DMS153 (cell line): ENCODE data around the gene VWC2L.

Source experiments
- DNase-seq: peaks from one replicate; lab custom pipeline; 2025; lab: John Stamatoyannopoulos, UW

Gene VWC2L

DNA sequence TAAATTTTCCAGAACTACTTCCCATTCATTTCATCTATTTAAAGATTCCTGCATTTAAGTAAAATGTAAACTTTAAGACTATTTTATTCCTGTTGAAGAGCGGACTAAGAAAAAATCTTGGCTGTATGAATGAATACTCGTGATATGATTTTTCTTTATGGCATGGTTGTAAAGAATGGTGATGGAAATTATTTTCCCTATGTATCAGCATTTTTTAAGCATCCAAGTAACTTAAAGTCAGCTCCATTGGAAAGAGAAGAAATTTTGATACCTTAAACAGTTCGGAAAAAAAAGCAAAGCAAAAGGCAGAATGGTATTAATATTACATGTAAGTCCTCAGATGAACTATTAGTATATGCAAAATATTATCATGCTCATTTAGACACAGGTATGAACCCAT lies 58.9 kb downstream of the VWC2L start:
- DNase-seq: no peak

DNA sequence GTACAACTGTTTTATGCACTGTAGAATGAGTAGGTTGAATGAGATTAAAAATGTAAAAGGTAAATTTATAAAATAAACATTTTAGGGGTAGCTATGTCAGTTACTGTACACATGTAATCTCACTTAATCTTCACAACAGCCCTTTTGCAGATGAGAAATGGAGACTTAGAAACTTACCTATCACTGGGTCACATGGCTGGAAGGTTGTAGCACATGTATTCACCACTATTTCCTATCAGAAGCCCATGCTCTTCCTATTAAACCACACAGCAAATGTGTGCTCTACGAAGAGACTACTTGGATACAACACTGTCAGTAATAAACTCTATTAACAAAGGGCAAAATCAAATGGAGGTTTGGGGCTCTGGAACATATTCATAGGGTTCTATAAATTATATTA lies 60.5 kb downstream of the VWC2L start:
- DNase-seq: no peak

DNA sequence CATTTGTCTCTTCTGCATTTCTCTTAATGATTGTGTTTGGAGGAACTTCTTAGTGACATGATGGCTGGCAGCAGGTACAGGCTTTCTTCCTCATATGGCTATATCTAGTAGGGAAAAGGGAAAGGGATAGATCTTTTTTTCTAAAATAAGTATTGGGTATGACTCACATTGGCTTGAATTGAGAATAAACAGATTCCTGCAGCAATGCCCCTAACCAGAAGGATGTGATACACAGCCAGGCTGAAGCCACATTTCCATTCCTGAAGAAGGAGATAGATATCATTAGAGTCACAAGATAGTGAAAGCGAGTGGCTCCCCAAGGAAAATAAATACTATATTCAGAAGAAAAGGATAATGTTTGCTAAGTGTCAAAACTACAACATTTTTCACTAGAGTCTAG lies 61.1 kb downstream of the VWC2L start:
- DNase-seq: no peak

DNA sequence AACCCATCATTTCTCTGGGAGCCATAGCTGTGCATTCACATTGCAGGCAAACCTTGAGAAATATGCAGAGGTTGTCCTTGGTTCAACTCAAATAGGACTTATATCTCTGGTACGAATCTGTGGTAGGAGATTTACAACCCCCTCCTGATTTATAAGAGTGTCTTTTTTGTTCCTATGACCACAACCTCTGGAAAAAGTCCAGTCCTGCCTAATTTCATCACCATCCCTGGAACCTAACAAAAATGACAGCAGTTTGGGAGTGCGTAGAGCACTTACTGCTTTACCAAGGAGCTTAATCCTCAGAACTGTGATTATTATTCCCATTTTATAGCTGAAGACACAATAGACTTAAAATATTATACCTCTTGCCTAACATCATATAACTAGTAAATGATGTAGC lies 66.5 kb downstream of the VWC2L start:
- DNase-seq: no peak

DNA sequence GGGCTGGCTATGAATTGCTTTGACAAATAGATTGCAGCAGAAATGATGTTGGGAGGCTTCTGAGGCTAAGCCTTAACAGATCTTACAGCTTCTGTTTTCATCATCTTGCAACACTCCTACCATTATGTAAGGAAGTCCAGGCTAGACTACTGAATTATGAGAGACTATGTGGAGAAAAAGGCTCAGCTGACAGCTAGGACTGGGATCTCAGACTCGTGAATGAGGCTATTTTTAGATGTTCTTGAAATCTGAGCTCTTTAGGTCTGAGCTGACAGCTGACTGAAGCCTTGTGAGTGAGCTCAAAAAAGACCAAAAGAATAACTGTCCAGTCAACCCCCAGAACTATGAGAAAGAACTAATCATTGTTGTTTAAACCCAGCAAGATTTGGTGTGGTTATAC lies 70.3 kb downstream of the VWC2L start:
- peak; percentile 48 for DNase-seq

DNA sequence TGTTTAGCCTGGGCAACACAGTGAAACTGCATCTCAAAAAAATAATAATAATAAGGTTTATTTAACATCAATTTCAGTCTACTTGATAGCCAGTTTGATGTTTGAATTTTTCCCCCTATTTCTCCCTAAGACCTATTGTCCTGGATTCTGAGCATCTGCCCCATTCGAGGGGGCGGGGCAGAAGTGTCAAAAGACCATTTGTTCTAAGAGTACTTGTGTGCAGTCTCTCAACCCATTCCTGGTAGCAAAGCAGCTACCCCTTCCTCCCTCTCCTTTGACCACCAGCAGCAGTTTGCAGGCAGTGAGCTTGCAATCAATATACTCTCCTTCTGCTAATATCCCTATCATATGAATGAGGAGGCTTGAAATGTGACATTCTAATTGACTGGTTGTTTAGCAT lies 71.9 kb downstream of the VWC2L start:
- no peak for DNase-seq

DNA sequence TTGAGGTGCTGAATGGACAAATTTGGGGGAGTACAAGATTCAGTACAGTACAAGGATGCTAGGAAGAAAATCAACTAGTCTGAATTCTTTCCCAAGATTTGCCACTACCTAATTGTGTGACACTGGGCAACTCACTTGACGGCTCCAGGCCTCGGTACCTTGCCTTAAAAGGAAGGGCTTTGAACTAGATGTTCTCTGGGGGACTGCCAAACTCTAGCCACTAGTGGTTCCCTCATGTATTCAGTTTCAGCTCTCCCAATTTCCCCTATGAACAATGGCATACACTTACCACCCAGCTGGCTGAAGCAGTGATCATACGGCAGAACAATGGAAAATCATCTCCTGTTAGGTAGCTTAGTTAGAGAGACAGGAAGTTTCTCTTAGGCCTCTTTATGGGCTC lies 73.4 kb downstream of the VWC2L start:
- DNase-seq: peak; percentile 57

DNA sequence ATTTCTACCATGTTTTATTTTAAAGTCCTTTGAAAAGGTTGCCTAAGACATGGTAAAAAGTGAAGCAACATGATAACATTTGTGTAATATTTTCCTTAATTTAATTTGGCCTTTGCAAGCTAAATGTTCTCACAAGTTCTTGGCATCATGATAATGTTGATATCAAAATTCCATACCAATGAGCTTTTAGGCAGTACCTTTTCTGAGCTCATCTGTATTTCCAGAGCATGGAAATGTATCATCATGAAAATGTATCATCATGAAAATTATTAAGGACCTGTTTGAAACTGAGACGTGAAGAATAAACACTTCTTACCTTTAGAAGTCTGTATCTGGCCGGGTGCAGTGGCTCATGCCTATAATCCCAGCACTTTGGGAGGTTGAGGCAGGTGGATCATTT lies 73.8 kb downstream of the VWC2L start:
- no peak for DNase-seq

DNA sequence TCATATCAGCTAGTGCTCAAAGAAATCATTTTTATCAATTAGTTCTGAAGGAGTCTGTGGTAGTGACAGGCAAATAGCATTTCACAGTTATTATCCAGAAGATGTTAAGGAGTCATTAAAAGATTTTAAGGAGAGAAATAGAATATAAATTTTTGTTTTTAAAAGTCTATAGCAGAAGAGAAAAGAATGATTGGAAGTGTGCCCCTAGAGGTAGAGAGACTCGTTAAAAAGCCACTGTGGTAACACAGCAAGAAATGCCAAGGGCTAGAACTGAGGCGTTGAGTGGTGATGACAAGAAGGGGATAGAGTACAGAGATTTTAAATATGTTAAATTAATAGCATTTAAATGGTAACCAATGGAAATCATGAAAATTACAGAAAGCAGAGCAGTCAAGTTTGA lies 78.3 kb downstream of the VWC2L start:
- DNase-seq: no peak

DNA sequence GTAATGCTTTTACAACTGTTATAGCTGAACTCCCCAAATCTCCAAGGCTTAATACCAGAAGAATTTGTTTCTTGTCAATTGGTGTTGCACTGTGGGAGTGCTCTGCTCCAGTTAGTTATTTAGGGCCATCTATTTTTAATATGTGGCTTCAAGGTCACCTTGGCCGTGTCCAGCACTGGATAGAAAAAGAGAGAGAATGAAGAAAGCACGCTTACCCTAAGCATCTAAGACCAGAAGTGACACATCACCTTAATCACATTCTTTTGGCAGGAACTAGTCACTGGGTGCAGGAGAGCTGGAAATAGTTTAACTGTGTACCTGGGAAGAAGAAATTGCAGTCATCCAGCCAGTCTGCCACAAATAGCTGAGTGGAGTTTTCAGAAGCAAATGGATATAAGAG lies 78.8 kb downstream of the VWC2L start:
- no peak for DNase-seq

DNA sequence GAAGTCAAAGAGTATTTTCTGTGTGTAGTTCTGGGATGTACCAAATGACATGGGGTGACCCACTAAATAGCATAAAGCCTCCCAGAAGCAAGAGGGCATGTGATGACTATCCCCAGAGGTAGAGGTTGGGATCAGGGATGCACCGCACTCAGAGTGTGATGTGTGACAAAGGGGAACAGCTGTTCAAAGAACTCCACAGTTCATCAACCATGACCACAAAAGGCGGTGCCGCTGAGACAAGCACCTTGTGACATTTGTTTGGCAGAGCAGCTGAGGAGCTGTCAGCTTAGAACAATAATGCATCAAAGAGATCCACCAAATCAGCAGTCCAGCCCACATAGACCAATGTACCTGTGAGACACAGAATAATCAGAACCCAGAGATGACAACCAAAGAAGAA lies 81.3 kb downstream of the VWC2L start:
- DNase-seq: no peak

DNA sequence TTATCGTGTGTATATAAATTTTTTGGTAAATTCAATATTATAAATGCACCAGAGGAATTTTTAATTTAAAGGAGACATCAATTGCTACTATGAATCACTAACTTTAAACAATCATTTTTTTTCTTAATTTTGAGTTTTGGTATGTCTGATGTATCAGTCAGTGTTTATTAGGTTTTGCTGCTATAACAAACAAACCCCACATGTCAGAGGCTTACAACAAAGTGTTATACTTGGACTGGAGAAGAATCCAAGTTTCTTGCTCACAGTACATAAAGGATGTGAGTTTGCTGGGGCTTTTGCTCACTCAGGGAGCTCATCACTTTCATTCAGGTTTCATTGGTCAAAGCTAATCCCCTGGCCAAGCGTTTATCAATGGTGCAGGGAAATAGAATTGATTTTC lies 81.8 kb downstream of the VWC2L start:
- no peak for DNase-seq

DNA sequence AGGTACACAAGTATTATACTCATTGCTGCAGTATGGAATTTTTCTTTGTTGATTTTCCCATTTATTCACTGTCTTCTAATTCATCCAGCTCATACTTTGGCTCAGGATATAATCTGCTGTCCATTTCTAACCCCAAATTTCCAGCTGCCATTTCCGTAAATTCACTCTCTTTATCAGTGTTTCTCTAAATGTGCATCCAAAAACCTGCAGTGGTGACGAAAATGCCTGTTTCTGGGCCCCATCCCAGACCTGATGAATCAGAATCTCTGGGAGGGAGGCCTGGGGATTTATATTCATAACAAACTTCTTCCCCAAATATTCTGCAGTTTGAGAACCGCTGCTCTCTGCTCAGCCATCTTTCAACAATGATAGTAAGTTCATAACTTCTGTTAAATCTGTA lies 86.6 kb downstream of the VWC2L start:
- no peak for DNase-seq

DNA sequence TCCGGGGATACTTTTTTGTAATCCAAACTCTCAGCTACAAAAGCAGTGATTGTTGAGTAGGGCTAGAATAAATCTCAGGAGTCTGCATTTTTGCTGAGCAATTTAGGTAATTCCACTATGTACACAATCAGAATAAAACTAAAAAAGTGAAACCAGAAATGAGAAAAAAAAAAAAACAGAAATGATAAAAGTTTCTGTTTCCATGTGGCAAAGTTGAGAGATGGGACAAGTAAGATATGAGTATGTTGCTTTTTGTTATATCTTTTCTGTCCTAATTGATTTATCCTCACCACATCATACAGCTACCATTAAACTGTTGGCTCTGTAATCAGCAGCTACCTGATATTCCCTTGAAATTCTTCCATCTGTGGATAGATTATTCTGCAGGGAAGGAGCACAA lies 92.7 kb downstream of the VWC2L start:
- no peak for DNase-seq

DNA sequence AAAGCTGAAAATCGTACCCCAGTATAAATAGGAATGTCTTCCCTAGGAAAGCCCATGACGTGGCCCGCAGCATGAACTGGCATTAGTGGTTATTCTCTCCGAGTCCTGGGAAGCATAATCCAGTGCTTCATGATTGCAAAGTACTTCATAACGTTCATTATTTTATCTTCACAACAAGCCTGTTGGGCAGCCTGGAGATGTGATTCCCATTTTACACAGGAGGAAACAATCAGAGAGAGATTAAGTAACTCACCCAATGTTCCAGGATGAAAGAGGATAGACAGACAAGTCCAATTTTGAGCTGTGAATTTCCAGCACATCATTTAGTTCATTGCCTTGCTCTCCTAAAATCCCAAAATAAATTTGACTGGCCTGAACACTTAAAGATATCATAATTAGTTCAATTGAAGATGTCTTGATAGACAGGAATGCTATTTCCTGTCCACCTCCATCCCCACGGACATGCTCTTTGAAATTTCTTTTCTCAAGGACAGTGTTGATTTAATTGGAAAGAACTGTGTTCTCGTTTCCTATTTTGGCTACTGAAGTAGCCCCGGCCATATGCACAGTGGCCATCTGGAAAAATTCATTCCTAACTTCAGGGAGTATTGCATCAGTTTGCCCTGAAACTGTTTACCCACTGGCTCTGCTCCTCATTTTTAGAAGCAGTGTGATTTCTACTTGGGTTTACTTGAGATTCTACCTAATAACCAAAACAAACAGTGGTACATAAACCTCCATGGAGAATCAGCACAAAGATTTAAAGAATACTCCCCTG lies 93.9 kb downstream of the VWC2L start:
- no peak for DNase-seq

DNA sequence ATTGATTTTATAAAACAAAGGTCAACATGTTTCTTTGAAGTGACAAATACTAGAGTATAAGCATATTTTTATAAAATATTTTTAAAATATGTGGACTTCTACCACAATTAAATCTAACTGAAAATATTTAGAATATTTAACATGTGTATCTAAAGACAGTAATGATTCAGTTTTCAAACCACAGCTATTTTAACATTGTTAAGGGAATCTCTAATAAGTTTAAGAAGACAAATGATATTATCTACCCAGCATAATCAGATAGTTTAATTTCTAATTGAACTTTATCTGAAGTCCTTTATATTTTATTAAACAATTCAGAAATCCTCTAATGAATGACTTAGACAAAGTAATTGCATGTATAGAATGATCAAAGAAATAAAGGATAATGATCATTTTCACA lies 96.2 kb downstream of the VWC2L start:
- no peak for DNase-seq

DNA sequence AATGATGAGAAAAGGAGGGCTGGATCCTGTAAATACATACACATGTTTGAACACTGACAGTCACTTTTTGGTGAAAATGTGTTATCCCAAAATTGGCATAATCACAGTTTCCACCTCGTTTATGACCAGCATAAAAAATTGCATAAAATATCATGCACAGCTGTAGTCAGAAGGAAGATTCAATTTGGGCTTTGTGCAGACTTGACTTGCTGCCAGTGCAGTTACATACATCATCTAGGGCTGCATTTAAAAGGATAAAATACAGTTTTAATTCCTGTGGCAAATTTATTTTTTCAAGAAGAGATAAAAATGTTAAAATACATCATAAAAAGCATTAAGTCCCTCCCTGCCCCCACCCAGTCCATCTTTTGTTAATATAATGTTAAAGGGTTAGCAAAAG lies 103.8 kb downstream of the VWC2L start:
- no peak for DNase-seq

DNA sequence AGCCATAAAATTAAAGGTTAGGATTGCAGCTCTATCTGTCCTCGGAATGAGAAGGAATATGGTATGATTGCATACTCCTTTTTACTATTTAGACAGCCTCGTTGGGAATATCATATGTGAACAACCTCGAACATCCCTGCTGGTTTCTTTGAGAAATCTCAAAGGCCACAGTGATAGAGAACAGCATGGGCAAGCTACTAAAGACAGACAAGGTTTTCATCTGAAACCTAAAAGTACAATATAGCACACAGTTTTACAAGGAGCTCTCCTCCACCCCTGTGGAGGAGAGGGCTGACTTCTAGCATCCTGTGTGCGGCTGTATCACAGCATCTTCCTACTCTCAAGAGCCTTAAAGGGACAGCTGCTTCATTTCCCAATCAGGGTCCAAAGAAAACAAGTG lies 104.3 kb downstream of the VWC2L start:
- no peak for DNase-seq

DNA sequence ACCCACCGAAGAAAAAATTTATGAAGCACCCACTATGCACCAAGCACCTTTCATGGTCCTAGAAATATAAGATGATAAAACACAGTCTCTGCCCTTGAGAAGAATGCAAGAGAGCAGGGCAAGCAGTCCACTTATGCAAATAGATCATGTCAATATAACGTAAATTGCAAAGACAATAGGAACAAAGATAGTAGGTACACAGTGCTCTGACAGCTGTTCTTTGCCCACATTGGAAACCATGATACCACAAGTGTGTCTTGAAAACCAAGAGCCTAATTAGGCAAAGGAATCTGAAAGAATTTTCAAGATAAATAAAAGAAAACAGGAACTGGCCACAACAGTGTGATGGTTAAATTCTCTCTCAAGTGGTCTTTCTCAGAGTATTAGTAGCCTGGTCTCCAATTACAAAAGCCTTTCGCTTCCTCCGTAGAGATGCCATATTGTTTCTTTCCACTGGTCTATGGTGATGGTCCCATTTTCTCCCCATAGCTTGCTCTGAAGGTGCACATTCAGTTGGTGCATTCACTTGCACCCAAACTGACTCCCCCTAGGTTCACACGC lies 108.5 kb downstream of the VWC2L start:
- DNase-seq: no peak

DNA sequence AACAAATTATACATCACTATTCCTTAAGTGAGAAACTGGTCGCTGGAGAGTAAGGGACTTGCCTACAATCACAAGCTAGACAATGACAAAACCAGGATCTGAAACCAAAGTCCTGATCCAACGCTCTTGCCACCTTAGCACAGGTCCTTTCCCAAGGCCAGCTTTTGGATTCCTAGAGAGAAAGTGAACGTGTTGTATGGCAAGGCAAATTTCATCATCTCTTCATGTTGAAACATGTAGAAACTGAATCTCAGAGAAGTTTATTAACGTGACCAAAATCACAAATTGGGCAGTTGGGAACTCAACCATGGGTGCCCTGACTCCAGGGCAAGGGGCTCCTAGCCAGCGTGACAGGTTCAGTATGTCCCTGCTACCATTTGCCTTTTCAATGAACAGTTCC lies 118.2 kb downstream of the VWC2L start:
- no peak for DNase-seq

DNA sequence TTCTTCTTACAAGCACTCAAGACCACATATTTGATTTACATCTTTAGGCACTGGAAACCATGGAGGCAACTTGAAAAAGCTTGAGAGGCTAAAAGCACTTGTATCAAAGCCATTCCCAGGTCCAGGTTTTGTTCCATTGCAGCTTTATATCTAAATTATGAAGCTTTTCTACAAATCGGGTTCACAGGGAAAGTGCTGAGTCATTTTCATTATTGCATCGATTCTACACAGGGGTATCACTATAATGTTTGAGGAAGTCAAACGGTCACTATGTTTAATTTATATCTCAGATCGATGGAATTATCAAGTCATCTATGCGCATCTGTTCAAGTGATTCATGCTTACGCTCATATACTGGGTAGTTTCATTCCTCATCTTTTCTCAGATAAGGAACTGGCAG lies 118.7 kb downstream of the VWC2L start:
- DNase-seq: no peak

DNA sequence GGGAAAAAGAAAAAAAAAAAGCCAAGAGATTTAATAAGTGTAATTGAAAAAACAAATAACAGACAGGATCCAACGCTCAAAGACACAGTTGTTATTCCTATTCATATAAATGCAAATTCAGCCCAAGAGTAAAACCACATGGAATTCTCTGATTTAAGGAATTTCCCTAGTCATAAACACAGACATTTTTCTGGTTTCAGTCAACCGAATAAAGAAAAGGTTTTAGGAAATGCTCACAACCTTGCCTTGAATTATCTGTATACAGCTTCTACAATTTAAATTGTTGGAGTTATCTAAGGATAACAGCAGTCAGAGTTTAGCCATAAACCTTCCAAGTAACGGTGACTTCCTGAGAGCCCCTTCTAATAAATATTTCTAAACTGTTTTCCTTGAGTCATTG lies 122.7 kb downstream of the VWC2L start:
- no peak for DNase-seq

DNA sequence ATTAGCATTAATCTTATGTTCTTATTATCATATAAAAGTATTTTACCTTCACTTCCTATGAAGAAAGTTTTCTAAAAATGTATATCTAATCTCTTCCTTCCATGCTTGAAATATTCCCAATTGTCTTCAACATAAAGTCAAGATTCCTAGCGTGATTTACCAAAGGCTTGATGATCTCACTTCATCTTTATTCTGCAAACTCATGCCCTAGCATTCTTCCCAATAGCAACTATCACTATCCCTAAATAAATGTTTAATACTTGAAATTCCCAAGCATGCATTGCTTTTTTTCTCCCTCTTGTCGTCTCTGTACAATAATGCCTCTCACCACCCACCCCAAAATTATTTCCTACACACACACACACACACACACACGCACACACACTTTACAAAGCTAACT lies 125.8 kb downstream of the VWC2L start:
- DNase-seq: no peak

DNA sequence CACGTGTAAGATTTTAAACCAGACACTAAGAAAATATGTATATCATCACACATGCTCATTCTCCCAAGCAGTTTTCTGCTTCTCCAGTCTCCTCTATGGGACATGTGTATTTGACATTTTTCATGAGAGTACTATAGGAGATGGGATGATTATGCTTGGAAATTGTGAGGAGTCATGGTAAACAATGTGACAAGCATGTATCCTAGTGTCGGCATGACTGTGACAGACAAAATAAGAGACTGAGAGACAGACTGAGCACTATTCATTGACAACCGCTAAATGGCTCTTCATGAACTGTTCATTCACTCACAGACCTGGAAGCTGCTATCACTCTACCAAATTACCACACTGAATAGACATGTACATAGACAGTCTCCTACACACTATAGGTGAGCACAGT lies 127.1 kb downstream of the VWC2L start:
- no peak for DNase-seq
